Brain pericyte (primary cell): ENCODE results near the gene NDUFS3.
"Not testable (repeated sequence)": the region's sequence is repeated elsewhere in the genome, so short reads cannot be mapped to it uniquely, and the experiment has no call there.

ENCODE experiments used
- DNase-seq: peaks from one replicate; pipeline ENCODE4 v3.0.0-alpha.2; 2012; ENCODE audit warnings: low read depth, low spot score

NDUFS3 gene

GRCh38 chr11:47560426-47560825 is 18.4 kb upstream of the NDUFS3 start:
- no peak for DNase-seq

DNA sequence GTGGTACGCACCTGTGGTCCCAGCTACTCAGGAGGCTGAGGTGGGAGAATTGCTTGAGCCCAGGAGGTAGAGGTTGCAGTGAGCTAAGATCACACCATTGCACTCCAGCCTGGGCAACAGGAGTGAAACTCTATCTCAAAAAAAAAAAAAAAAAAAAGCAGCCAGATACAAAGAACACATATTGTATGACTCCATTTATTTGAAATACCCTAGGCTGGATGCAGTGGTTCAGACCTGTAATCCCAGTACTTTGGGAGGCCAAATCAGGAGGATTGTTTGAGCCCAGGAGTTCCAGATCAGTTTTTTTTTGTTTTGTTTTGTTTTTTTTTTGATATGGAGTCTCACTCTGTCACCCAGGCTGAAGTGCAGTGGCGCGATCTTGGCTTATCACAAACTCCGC is 16.5 kb upstream of the NDUFS3 start:
- DNase-seq: not testable (repeated sequence)

DNA sequence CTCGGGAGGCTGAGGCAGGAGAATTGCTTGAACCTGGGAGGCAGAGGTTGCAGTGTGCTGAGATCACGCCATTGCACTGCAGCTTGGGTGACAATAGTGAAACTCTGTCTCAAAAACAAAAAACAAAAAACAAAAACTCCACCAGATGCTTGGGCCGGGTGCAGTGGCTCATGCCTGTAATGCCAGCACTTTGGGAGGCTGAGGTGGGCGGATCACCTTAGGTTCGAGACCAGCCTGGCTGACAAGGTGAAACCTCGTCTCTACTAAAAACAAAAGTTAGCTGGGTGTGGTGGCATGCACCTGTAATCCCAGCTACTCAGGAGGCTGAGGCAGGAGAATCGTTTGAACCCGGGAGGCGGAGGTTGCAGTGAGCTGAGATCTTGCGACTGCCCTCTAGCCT is 14.5 kb upstream of the NDUFS3 start:
- DNase-seq: not testable (repeated sequence)

GRCh38 chr11:47564933-47565339 is 13.9 kb upstream of the NDUFS3 start:
- no peak for DNase-seq

DNA sequence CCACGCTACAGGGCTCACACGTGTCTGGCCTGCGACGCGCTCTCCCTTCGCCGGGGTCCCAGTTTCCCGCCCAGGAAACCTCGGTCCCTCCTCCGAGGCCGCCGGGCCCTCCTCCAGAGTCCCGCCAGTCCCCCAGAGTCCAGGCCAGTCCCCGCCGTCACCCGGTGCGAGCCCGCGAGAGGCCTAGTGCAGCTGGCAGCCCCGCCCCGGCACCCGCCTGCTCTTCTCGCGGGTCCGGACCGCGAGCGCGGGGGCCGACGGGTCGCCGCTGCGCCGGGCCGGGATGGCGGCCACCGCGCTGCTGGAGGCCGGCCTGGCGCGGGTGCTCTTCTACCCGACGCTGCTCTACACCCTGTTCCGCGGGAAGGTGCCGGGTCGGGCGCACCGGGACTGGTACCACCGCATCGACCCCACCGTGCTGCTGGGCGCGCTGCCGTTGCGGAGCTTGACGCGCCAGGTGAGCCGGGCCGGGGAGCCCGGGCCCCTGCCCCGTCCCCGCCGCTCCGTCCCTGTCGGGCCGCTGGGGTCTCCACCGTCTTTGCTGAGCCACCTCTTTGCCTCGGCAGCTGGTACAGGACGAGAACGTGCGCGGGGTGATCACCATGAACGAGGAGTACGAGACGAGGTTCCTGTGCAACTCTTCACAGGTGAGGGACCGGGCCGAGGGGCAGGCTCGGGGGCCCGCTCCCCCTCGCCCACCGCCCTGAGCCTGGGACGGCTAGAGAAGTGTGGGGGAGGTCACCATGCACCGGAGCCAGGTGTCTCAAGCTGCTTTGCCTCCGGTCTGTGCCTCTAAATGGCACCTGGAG is 13.3 kb upstream of the NDUFS3 start, which contains the start of gene PTPMT1:
Gene PTPMT1, plus strand, starts transcription at position 260 of the 809 bp plus-strand sequence. Its CDS starts 24 bp downstream, at position 284.
- DNase-seq: no peak

- no peak for DNase-seq
Observed at GRCh38 chr11:47566149-47566698, 12.7 kb upstream of the NDUFS3 start.

GRCh38 chr11:47569646-47570045 is 9.2 kb upstream of the NDUFS3 start:
- DNase-seq: no peak

DNA sequence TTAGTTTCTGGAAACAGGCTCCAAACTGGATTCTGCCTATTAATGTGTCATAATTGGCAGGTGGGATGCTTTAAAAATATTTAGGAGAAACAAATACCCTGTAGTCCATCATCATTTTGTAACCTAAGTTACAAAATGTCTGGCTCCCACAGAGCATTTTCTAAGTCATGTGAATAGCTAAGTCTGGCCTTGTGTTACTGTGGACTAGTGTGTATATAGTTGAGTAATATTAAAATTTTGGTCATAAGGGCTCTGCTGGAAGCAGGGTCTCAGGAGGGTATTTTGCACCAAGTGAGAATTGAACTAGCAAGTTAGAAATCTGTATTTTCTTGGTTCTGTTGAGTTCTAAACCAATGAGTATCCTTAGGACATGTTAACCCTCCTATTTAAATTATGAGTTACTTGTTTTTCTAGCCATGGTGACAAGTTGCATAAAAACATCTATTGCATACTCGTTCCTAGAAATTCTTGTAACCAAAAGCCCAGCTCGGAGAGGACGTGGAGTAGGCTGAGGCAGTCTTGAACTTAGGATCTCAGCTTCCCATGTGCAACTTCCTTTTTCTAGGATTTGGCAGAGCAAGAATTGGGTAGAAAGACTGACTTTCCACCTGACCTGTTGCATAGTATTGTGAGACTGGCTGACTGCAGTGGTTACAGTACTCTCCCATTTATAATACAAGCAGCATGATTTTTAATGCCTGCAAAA is 8.1 kb upstream of the NDUFS3 start:
- DNase-seq: no peak

GRCh38 chr11:47571357-47571729 is 7.5 kb upstream of the NDUFS3 start:
- DNase-seq: no peak

- DNase-seq: no peak
Observed at GRCh38 chr11:47571895-47572294, 7.0 kb upstream of the NDUFS3 start.

DNA sequence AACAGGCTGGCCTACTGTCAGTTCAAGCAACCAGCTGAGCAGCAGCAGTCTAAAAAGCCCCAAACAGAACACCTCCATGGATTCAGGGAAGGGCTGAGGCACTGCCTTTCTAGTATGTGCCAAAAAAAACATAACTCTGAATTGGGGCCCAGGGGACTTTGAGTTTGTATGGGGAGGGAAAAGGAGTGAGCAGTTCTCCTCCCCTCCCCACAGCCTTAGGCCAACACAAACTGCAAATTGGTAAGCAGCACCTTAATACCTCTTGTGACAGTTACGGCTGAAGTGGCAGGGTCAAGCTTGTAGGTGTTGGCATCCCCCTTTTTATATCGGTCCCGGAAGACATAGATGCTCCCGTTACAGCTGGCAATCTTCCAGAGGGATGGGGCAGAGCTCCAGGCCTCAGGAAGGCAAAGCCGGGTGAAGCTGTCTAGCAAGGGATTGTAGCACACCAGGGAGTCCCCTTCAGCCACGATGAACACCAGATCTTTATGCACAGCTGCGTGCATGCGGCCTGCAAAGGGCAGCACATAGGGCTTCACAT is 6.1 kb upstream of the NDUFS3 start:
- peak; percentile 51 for DNase-seq

DNA sequence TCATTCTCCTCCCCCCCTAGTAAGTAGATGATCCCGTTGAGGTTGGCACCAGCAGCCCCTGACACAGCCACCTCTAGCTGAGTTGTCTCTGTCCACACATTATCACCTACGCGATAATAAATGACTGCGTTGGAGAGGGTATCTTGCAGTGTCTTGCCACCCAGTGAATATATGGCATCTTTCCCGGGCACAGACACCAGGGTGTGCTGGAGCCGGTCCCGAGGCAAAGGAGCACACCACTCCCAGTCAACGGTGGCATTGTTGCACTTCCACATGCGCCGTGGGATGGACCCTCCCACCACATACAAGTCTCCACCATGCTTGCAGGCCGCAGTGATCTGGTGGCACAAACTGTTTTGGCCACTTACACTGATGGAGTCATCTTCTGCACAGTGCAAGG is 5.6 kb upstream of the NDUFS3 start:
- no peak for DNase-seq

- no peak for DNase-seq
Observed at GRCh38 chr11:47577460-47578041, 1.3 kb upstream of the NDUFS3 start.

GRCh38 chr11:47583844-47584243 is 5.0 kb downstream of the NDUFS3 start:
- no peak for DNase-seq

- DNase-seq: no peak
Observed at GRCh38 chr11:47586098-47586855, 7.4 kb downstream of the NDUFS3 start, which contains the start of gene FAM180B. Gene FAM180B, plus strand, starts transcription at chr11:47586678. Its CDS starts 91 bp downstream, at chr11:47586769.

DNA sequence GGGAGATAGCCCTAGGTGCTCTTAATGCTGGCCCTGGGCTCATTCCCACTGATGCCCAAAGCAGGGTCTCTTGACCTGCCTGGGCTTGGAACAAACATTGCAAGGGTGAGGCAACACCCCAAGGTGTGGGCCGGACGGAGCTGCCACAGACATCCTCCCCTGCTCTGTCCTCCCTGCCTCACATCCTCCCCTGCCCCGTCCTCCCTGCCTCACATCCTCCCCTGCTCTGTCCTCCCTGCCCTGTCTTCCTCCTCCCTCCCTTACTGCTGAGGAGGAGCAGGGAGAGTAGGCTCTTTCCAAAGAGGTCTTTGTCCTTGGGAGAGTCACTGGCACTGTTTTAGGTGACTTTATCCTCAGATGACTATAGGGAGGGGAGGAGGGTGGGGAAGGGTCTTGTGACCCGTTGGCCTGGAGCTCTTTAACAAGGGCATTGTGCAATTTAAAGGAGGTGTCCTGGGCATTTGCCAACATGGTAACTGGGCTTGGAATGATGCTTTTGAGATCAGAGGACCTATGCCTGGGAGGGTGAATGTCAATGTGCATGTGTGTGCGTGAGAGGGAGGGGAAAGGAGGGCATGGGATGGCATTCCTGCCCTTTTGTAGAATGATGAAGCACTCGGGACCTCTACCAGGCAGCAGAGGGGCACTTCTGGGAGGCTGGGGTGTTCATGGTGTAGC is 8.3 kb downstream of the NDUFS3 start:
- DNase-seq: no peak

- no peak for DNase-seq
Observed at GRCh38 chr11:47587723-47588326, 9.0 kb downstream of the NDUFS3 start.

DNA sequence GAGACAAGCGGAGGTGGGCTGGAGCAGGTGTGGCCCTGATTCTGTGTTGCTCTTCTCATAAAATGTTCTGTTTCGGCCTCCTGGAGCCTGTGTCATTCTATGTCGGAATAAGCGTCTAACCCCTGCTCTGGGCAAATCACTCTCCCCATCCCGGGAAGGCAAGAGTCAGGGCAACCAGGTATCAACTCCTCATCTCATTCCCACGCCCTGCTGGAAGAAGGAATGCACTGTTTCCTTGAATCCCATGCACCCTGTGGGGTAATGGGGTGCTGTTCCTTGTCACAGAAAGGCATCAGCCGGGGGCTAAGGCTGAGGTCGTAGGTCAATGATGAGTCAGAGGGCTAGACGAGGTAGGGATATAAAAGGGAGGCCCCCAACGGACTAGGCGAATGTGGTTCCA is 10.2 kb downstream of the NDUFS3 start:
- no peak for DNase-seq

GRCh38 chr11:47589584-47589976 is 10.7 kb downstream of the NDUFS3 start:
- no peak for DNase-seq
